Neutrophil (primary cell): ENCODE results near the gene PLEKHA7.

Source experiments
- H3K27ac ChIP-seq: fragments of 200-600 bp; sonication (generic); 2 replicates; pipeline ENCODE4 v1.5.1; 2016; ENCODE audit warnings: mild to moderate bottlenecking, moderate library complexity
- H3K27me3 ChIP-seq: fragments of 200-600 bp; sonication (generic); 2 replicates; pipeline ENCODE4 v1.6.0; 2016; ENCODE audit warnings: mild to moderate bottlenecking
- H3K36me3 ChIP-seq: fragments of 200-600 bp; sonication (generic); 2 replicates; pipeline ENCODE4 v1.5.1; 2017
- H3K4me1 ChIP-seq, 2 experiments: fragments of 200-600 bp in 1 of 2; sonication (generic) in 1 of 2; 1 replicate in 1 of 2; 2 replicates in 1 of 2; pipeline versions ENCODE4 v1.5.1 to v1.6.1; 2013 to 2016; ENCODE audit warnings: low read depth in 1 of 2, low read length in 1 of 2, mild to moderate bottlenecking in 1 of 2, moderate library complexity in 1 of 2; ENCODE audit not compliant: control insufficient read depth in 1 of 2, insufficient read depth in 1 of 2
- H3K4me3 ChIP-seq, 2 experiments: fragments of 200-600 bp in 1 of 2; sonication (generic) in 1 of 2; 1 replicate in 1 of 2; 2 replicates in 1 of 2; pipeline ENCODE4 v1.5.1; 2013 to 2016; ENCODE audit warnings: low read depth in 1 of 2, low read length in 1 of 2, mild to moderate bottlenecking in 1 of 2, moderate library complexity in 1 of 2
- H3K9me3 ChIP-seq: fragments of 200-600 bp; sonication (generic); 2 replicates; pipeline ENCODE4 v1.5.1; 2016
- CTCF ChIP-seq: fragments of 200-600 bp; sonication (generic); IDR thresholded peaks from 2 replicates; pipeline ENCODE4 v1.5.1; 2016; ENCODE audit warnings: antibody characterized with exemption

Gene PLEKHA7

GRCh38 chr11:16839821-16840220, 174.4 kb downstream of the PLEKHA7 start:
- H3K36me3 ChIP-seq, result no peaks in the 10 kb centered on the region
- no peak for TF ChIP-seq CTCF
- no peaks in the 10 kb centered on the region for H3K4me1 ChIP-seq
- no peak overlapping the region for H3K27ac ChIP-seq
- H3K9me3 ChIP-seq, result no peaks in the 10 kb centered on the region
- H3K4me3 ChIP-seq, result no peak overlapping the region
- H3K27me3 ChIP-seq, result no peaks in the 10 kb centered on the region

- no peak for TF ChIP-seq CTCF
- Histone ChIP-seq H3K4me3 (no peak overlapping the region), H3K9me3 (no peaks in the 10 kb centered on the region)
These were observed 179.8 kb downstream of the PLEKHA7 start for GRCh38 chr11:16834384-16834783.

GRCh38 chr11:16833026-16833425, 181.2 kb downstream of the PLEKHA7 start:
- no peak for TF ChIP-seq CTCF

More at GRCh38 chr11:16834384-16834783, 179.8 kb downstream of the PLEKHA7 start:
- no peaks in the 10 kb centered on the region for H3K36me3 ChIP-seq
- no peak overlapping the region for H3K27ac ChIP-seq
- no peaks in the 10 kb centered on the region for H3K27me3 ChIP-seq
- H3K4me1 ChIP-seq, result no peaks in the 10 kb centered on the region

GRCh38 chr11:16832193-16832539, 182.0 kb downstream of the PLEKHA7 start:
- H3K9me3 ChIP-seq, result no peaks in the 10 kb centered on the region
- no peak for TF ChIP-seq CTCF
- no peaks in the 10 kb centered on the region for H3K36me3 ChIP-seq
- H3K4me3 ChIP-seq, result no peak overlapping the region
- H3K27ac ChIP-seq, result no peak overlapping the region
- no peaks in the 10 kb centered on the region for H3K4me1 ChIP-seq
- H3K27me3 ChIP-seq, result no peaks in the 10 kb centered on the region

More at GRCh38 chr11:16833026-16833425, 181.2 kb downstream of the PLEKHA7 start:
- H3K9me3 ChIP-seq, result no peaks in the 10 kb centered on the region
- no peak overlapping the region for H3K4me3 ChIP-seq
- no peaks in the 10 kb centered on the region for H3K36me3 ChIP-seq
- H3K27ac ChIP-seq, result no peak overlapping the region
- no peaks in the 10 kb centered on the region for H3K27me3 ChIP-seq
- no peaks in the 10 kb centered on the region for H3K4me1 ChIP-seq

GRCh38 chr11:16831316-16832192, 182.7 kb downstream of the PLEKHA7 start:
- H3K4me1 ChIP-seq, result no peaks in the 10 kb centered on the region
- H3K27ac ChIP-seq, result no peak overlapping the region
- no peak for TF ChIP-seq CTCF
- H3K27me3 ChIP-seq, result no peaks in the 10 kb centered on the region
- no peaks in the 10 kb centered on the region for H3K9me3 ChIP-seq
- no peak overlapping the region for H3K4me3 ChIP-seq
- H3K36me3 ChIP-seq, result no peaks in the 10 kb centered on the region
